HFFc6 (cell line): Measurements from ENCODE around the gene PARP14. TPM values are rescaled to one million over a fixed set of nuclear protein-coding genes. Genes with fewer than 3 reads are reported as not detected.

Experiments used
- DNase-seq: peaks from one replicate; pipeline ENCODE4 v3.0.0-alpha.2; 2018
- H3K27ac Mint-ChIP-seq: 2 replicates; pipeline ENCODE4 v1.8.0; 2020; ENCODE audit warnings: mild to moderate bottlenecking, mixed read lengths
- H3K27me3 Mint-ChIP-seq: 2 replicates; pipeline ENCODE4 v1.8.0; 2021; ENCODE audit warnings: mild to moderate bottlenecking, moderate library complexity, mixed read lengths; ENCODE audit not compliant: insufficient read depth
- H3K36me3 Mint-ChIP-seq: 2 replicates; pipeline ENCODE4 v1.8.0; 2021; ENCODE audit warnings: low read depth, mixed read lengths
- H3K4me1 Mint-ChIP-seq: 2 replicates; pipeline ENCODE4 v1.8.0; 2020; ENCODE audit warnings: low read depth, mixed read lengths
- H3K4me3 Mint-ChIP-seq: 2 replicates; pipeline ENCODE4 v1.8.0; 2020; ENCODE audit warnings: mild to moderate bottlenecking, moderate library complexity, mixed read lengths
- H3K9me3 Mint-ChIP-seq: 2 replicates; pipeline ENCODE4 v1.8.0; 2020; ENCODE audit warnings: mild to moderate bottlenecking, mixed read lengths
- total RNA-seq, 6 experiments: library from RNA; stranded (reverse); fragmentation: NEBNext Ultra II Directional; extraction: Animal tissue kit (Norgen Biotek cat#: 25700); gene quantifications; 2 replicates in 1 of 6; 3 replicates in 5 of 6; pipeline ENCODE4 v1.2.3, GENCODE V29; 2021
- TF ChIP-seq, protein P1 (sequence below): fragments of 200-600 bp; sonication (generic); IDR thresholded peaks from 2 replicates; pipeline ENCODE4 v1.5.0; 2021; ENCODE audit warnings: antibody characterized with exemption, mild to moderate bottlenecking

PARP14 gene
- total RNA-seq, 6 experiments from 2014 or later: 5.3 to 16.1 (median 12.8) TPM

DNA sequence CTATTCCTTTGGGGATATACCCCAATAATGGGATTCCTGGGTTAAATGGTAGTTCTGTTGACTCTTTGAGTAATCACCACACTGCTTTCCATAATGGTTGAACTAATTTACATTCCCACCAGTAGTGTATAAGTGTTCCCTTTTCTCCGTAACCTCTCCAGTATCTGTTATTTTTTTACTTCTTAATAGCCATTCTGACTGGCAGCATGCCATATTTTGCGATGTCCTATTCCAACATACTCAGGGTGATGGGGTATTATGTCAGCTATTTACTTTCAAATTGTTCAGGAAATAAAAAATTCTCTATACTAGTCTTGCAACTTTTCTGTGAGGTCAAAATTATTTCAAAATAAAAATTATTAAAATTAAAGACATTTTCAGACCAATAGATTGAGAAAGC lies 9.1 kb upstream of the PARP14 start:
- Mint-ChIP-seq H3K27ac (no peak overlapping the region), H3K27me3 (no peaks in the 10 kb centered on the region), H3K4me3 (no peak overlapping the region), H3K9me3 (no peaks in the 10 kb centered on the region), H3K4me1 (peaks cover 21% of the 10 kb centered on the region), H3K36me3 (no peaks in the 10 kb centered on the region; the same call in 1 of the 2 replicates)
- no peak for DNase-seq
- TF ChIP-seq, protein P1, sequence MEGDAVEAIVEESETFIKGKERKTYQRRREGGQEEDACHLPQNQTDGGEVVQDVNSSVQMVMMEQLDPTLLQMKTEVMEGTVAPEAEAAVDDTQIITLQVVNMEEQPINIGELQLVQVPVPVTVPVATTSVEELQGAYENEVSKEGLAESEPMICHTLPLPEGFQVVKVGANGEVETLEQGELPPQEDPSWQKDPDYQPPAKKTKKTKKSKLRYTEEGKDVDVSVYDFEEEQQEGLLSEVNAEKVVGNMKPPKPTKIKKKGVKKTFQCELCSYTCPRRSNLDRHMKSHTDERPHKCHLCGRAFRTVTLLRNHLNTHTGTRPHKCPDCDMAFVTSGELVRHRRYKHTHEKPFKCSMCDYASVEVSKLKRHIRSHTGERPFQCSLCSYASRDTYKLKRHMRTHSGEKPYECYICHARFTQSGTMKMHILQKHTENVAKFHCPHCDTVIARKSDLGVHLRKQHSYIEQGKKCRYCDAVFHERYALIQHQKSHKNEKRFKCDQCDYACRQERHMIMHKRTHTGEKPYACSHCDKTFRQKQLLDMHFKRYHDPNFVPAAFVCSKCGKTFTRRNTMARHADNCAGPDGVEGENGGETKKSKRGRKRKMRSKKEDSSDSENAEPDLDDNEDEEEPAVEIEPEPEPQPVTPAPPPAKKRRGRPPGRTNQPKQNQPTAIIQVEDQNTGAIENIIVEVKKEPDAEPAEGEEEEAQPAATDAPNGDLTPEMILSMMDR: no peak

DNA sequence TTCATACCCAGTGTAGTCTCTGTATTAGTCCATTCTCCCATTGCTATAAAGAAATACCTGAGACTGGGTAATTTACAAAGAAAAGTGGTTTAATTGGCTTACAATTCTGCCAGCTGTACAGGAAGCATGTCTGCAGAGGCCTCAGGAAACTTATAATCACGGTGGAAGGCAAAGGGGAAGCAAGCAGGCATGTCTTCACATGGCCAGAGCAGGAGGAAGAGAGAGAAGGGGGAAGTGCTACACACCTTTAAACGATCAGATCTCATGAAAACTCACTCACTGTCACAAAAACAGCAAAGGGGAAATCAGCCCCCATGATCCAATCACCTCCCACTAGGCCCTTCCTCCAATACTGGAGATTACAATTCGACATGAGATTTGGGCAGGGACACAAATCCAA lies 6.3 kb upstream of the PARP14 start:
- Mint-ChIP-seq H3K27ac (no peak overlapping the region), H3K4me1 (peaks cover 29% of the 10 kb centered on the region), H3K4me3 (no peak overlapping the region), H3K27me3 (no peaks in the 10 kb centered on the region; the same call in 1 of the 2 replicates), H3K9me3 (no peaks in the 10 kb centered on the region), H3K36me3 (no peaks in the 10 kb centered on the region)
- no peak for DNase-seq
- TF ChIP-seq, protein P1: no peak

DNA sequence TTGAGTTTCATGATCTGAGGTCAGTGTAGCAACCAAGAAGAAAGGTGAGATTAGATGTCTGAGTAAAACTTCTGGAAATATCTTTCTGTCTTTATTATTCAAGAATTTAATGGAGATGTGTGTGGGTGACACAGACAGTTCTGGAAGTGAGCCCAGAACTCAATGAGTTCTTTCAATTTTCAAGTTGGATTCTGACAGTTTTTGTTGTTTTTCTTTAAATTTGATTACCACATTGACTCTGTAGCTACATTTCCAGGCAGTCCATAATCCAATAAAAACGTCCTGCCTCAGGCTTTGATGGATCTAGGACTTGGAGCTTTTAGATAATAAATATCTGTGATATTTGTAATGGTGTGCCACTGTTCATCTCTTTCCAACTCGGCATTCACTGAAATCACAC lies 3.9 kb upstream of the PARP14 start:
- Mint-ChIP-seq H3K27me3 (no peaks in the 10 kb centered on the region; the same call in 1 of the 2 replicates), H3K27ac (no peak overlapping the region), H3K36me3 (0 out of 2 replicates have a peak, but pooled peaks cover 4% of the 10 kb centered on the region), H3K4me3 (no peak overlapping the region), H3K4me1 (peaks cover 40% of the 10 kb centered on the region), H3K9me3 (no peaks in the 10 kb centered on the region)
- TF ChIP-seq, protein P1: no peak
- no peak for DNase-seq

DNA sequence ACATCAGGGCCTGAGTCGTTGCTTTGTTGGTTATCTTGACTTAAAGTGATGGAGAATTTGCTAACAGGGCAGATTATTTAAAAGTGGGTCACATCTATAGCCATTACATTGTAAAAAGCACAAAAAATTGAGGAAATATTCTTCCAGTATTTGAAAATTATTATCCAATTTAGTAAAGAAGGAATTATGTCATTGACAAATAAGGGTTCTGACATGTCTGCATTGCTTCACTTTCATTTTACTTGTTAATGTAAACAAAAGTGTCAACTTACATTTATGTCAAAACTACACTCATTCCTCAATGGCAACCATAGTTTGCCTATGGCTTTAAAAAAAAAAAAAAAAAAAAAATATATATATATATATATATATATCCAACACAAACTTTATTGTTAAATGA lies 3.4 kb upstream of the PARP14 start:
- TF ChIP-seq, protein P1: no peak
- no peak overlapping the region for H3K4me3 Mint-ChIP-seq
- H3K36me3 Mint-ChIP-seq: 0 out of 2 replicates have a peak, but pooled peaks cover 4% of the 10 kb centered on the region
- no peak for DNase-seq
- peaks cover 43% of the 10 kb centered on the region for H3K4me1 Mint-ChIP-seq
- H3K27ac Mint-ChIP-seq: no peak overlapping the region
- H3K27me3 Mint-ChIP-seq: no peaks in the 10 kb centered on the region; the same call in 1 of the 2 replicates
- no peaks in the 10 kb centered on the region for H3K9me3 Mint-ChIP-seq

DNA sequence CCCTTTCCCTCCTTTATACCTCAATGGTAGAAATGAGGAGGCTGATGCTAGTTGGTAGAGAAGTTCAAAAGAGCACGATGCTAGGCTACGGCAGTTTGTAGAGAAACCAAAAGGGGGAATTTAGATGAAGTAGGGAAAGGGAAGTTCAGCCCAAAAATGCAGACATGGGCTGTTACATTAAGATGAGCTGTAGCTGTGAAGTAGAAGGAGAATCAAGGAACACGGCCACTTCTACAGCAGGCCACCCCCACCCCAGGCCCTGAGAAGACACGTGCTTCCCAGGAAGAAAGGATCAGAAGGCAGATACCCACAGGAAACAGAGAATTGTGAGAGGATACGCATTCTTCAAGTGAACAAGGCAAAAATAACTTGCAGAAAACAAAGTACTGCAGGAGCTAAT lies 2.1 kb upstream of the PARP14 start:
- TF ChIP-seq, protein P1: no peak
- Mint-ChIP-seq H3K9me3 (no peaks in the 10 kb centered on the region), H3K4me1 (peaks cover 43% of the 10 kb centered on the region), H3K27ac (no peak overlapping the region), H3K4me3 (no peak overlapping the region), H3K27me3 (no peaks in the 10 kb centered on the region; the same call in 1 of the 2 replicates), H3K36me3 (0 out of 2 replicates have a peak, but pooled peaks cover 4% of the 10 kb centered on the region)
- DNase-seq: no peak
